ENCODE measurements around the gene RAPGEF1. TPM values are rescaled to one million over a fixed set of nuclear protein-coding genes. Genes with fewer than 3 reads are reported as not detected.

The RAPGEF1 gene
- total RNA-seq, 2 donors from 2014 or later, result 61.2 to 75.0 TPM

DNA sequence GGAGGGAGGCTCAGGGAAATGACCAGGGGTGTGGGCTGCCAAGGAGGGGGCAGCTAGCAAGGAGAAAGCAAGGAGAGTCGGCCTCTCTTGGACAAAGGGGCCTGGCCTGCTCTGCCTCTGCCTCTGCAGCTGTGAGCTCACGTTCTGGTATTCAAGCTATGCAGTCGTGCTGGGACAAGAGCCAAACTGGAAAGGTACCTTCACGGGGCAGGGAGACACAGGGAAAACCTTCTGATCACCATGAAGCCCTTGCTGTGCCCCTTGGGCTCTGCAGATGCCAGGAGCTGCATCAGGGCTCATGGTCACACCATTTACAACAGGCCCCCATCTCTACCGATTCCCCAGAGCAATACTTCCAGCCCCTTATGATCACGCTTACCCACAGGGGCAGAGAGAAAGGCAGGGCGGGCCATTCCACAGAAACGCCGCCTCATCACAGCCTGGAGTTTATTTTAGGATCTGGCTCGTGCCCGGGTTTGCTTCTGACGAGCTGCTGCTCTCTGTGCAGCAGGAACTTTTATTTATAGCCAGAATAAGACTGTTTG, 131.3 kb downstream of the RAPGEF1 start:
- ATAC-seq (peak; percentile 12), DNase-seq (peak; percentile 36 to 43)
- intact Hi-C loops (cut with DNase I, micrococcal nuclease), result no loop called here

DNA sequence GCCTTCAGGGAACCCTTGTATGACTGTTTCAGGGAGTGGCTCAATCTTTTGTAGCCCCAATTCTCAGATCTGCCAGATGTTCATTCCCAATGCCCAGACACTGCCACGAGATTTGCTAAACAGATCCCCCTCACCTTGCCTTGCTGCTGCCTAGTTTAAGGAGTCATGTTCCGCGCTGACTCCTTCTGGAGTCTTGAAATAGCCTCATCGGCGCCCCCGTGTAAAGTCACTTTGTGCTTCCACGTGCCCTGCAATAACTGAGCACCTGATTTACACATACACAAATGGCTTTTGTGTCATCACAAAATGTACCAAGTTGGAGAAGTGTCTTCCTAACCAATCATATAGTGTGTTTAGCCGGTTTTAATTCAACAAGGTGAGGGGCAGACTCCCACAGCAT, 132.3 kb downstream of the RAPGEF1 start:
- DNase-seq, result no peak
- ATAC-seq, result no peak
- intact Hi-C loops (cut with DNase I, micrococcal nuclease), result no loop called here

DNA sequence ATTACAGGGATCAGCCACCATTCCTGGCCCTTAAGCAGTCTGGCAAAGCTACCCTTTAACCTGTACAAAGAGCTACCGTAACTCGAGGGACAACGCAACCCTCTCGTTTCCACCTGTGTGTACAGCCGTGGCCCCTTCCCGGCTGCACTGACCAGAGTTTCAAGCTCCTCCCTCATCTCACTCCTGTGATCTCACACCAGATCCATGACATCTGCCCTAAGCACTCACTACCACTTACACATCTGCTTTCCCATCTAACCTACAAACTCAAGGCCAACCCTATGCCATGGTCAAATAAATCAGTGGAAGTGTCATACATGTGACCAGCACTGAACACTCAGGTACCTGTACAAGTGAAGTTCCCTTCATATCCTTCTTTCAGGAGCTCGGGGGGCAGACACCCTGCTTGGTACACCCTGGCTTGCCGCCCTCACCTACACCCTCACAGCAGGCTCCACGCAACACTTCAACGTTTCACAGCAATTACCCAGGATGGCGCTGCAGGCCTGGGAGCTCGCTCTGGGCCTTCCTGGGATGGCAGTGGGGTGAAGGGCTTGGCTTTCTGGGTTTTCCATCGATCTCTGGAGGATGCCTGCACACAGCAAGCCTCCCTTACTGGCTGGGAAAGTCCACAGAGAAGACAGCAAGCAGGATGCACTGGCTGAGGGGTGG, 132.8 kb downstream of the RAPGEF1 start:
- ATAC-seq (peak; percentile 42), DNase-seq (no peak)
- intact Hi-C loops (cut with DNase I, micrococcal nuclease), result no loop called here

DNA sequence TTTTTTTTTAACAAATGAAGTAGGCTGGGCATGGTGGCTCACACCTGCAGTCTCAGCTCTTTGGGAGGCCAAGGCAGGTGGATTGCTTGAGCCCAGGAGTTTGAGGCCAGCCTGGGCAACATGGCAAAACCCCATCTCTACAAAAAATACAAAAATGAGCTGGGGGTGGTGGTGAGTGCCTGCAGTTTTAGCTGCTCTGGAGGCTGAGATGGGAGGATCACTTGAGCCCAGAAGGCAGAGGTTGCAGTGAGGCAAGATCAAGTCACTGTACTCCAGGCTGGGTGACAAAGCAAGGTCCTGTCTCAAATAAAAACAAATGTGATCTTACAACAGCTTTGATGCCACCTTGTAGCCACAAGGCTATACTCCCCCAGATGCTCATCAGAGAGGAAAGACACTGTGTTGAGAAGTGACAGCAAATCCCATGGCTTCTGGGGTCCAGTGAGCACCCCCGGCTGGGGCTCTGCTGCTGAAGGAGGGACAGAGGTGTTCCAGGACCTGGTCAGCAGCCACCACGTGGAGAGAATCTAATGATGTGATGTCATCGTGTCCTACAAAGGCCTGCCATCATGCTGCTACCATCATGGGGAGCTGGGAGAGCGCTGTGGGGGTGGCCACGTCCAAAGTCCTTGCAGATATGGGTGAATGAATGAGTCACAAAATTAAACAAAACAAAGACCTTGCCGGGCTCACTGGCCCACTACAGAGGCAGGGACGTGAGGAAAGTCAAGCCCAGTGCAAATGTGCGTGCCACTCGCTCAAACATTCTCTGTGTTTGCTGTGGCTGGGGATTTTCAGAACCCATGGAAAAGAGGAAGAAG, 133.9 kb downstream of the RAPGEF1 start:
- ATAC-seq, result peak; percentile 37
- no peak for DNase-seq

DNA sequence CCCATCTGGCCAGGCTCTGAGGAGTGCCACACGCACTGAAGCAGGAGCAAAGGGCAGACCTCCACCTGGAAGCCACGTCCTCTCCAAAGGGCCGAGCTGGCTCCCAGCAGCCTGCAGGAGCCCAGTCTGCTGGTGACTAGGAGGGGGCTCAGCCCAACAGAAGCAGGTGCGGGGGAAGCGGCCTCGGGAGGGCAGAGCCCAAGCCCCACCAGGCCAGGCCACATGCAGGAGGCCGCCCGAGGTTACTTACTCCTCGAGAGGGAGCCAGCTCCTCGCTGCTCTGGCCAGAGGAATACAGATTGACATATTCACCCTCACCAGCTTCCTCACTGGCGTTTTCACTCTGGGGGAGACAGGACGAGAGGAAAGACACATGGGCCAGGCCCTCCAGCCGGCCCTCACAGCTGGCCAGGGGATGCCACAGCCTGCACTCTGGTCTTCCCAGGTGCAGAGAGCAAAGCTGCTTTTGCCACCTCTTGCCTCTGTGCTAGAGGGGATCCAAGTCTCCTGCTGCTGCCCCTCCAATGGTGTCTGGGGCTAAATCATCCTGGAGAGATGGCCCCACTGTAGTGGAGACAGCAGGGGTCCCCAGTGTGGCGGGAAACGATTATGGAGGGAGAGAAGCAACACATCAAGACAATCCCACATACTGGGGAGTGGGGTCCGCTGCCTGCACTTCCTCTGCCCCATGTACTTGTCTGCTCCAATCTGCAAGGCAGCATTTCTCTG, 136.0 kb downstream of the RAPGEF1 start:
- intact Hi-C loops (cut with DNase I, micrococcal nuclease), result no loop called here
- ATAC-seq (no peak), DNase-seq (no peak)

More for the DNA sequence above, 133.9 kb downstream of the RAPGEF1 start:
- intact Hi-C loops (cut with DNase I, micrococcal nuclease), result no loop called here

DNA sequence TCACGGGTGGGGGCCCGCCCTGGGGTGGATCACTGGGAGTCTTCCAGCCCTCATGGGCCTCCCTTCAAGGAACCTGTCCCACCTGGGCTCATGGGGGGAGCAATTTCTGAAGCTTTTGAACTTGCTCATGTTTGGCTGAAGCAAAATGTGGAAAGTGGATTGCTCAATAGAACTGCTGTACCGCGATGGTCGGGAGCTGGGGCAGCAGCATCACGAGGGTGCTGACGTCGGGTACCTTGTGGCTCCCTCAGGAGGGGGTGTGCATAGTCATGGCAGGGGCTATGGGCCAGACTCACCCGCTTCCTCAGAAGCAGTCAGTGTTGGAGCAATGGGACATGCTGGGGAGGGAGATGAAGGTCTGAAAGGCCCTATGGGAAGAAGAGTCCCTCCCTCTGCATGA, 136.7 kb downstream of the RAPGEF1 start:
- ATAC-seq (no peak), DNase-seq (no peak)
- intact Hi-C loops (cut with DNase I, micrococcal nuclease), result no loop called here

DNA sequence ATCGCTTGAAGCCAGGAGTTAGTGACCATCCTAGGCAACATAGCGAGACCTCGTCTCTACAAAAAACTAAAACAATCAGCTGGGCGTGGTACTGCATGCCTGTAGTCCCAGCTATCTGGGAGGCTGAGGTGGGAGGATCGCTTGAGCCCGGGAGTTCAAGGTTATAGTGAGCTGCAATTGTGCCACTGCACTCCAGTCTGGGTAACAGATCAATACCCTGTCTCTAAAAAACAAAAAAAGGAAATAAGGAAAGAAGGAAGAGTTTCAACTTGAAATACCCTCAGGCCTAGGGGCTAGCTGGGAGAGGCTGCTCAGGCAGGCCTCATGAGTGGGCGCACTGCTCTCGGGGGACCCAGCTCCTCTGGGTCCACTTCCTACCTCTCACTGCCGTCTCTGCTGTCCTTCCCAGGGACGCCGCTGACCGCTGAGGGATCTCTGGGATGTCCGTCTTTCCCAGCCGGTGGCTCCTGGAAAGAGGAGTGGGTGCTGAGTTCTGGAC, 138.1 kb downstream of the RAPGEF1 start:
- intact Hi-C loops (cut with DNase I, micrococcal nuclease), result no loop called here
- no peak for ATAC-seq
- DNase-seq, result no peak

DNA sequence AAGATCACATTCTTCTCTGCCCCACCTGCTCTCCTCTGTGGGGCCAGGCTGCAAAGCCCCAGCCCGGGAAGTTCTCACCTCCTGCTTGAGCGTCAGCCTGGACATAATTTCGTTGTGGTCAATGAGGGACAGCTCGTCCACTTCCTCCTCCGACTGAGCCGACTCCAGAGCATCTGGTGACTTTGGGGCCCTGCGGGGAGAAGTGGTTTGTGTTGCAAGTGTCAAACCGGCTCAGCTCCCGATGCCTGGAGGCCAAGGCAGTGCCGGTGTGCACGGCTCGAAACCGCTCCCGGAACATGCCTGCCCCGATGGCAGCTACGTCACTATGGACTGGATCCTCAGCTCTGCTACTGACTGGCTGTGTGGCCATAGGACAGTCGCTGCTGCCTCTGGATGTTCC, 141.8 kb downstream of the RAPGEF1 start:
- ATAC-seq (peak; percentile 11), DNase-seq (peak; percentile 32 to 50)
- intact Hi-C loops (cut with DNase I, micrococcal nuclease), result no loop called here

DNA sequence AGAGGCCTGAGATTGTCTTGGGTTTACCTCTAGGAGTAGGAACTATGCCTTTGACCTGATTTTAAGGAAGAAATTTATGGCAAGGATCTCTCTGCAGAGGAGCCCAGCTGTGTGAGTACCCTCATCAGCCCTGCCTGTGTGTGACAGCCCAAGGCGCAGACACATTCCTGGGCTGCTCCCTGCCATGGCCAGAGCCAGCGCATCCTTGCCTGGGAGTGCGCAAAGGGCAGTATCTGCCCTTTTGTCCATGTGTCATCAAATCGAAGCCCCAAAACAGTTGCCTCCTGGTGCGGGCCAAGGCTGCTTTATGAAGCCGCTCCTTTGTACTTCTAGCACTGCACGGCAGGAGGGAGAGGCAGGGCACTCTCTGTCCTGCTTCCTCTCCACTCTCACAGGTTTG, 142.6 kb downstream of the RAPGEF1 start:
- DNase-seq, result no peak
- no peak for ATAC-seq
- intact Hi-C loops (cut with DNase I, micrococcal nuclease), result no loop called here

DNA sequence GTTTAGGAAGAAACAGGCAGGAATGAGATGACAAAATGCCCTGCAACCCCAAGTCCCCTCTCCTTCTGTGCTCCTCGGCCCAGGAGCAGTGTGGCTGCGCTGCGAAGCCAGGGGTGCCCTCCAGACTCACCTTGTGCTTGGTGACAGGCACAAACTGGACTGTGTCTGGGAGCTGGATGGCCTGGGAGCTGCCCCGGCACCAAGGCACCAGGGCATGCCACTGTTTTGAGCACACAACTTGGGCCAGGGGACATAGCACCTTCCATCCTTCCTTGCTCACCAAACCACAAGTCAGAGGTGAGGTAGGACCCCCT, 143.5 kb downstream of the RAPGEF1 start:
- ATAC-seq (no peak), DNase-seq (no peak)
- intact Hi-C loops (cut with DNase I, micrococcal nuclease), result no loop called here

DNA sequence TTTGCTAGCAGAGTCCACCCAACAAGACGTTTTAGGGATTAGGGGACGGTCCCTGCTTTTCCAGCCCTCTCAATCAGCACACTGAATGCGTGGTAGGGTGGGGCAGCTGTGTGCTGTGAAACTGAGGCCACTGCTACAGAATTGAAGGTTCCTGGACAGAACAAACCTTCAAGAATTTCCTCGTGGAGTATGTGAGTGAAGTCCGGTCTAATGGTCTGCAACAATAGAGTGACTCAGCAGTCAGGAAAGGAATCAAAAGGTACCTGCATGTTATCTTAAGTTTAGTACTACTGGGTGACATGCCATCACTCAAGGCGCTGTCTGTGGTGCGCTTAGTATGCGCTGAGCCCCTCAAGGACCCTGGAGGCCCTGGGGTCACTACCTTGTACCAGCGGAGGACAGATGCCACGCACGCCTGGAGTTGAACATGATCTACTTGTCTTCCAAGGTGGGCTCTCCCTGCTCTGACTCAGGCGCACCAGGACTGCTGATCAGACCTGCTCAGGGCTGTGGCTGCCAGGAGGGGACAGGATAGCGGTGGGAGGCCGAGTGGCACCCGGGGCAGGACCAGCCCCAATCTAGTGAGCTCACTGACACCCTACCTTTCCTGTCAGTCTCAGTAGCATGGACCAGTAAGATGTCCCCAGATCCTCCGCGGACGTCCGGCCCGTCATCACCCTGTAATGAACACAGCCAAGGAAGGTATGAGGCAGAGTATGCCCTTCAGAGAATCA, 144.0 kb downstream of the RAPGEF1 start:
- DNase-seq (no peak), ATAC-seq (no peak)
- intact Hi-C loops (cut with DNase I, micrococcal nuclease), result no loop called here

DNA sequence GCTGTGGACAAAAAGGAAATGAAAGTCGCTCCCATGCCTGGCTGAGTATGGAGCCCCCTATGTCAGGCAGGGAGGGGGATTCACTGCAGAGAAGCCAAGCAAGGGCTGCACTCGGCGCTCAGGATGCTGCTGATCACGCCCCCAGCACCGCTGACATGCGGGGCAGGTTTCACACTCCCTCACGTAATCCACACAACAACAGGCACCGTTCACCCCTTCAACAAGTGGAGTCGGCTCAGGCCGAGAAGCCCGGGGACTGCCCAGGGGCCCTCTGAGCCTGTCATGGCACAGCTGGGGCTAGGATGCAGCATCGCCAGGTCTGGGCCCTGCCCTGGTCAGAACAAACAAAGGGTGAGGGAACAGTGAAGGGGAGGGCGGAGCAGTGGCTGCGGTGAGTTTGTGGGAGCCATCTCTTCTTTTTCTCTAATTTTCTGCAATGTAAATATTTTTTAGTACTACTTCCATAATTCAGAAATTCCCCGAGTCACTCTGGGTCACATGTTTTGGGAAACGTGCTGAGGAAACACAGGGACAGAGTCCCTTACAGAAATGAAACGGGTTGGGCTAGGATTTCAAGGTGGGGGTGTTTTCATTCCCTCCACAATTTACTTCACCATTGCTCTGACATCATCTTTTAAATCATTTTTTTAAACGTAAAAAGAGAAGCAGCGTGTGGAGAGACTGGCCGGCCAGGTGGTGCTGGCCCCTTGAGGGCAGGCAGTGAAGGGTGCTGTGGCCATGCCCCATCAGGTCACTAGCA, 144.8 kb downstream of the RAPGEF1 start:
- intact Hi-C loops (cut with DNase I, micrococcal nuclease), result loop anchor here (5.0 kb wide), 1 partner anchor 147 kb away; the partner anchor contains the start of gene RAPGEF1 (in 2 of the 2)
- DNase-seq, result no peak
- ATAC-seq, result no peak

DNA sequence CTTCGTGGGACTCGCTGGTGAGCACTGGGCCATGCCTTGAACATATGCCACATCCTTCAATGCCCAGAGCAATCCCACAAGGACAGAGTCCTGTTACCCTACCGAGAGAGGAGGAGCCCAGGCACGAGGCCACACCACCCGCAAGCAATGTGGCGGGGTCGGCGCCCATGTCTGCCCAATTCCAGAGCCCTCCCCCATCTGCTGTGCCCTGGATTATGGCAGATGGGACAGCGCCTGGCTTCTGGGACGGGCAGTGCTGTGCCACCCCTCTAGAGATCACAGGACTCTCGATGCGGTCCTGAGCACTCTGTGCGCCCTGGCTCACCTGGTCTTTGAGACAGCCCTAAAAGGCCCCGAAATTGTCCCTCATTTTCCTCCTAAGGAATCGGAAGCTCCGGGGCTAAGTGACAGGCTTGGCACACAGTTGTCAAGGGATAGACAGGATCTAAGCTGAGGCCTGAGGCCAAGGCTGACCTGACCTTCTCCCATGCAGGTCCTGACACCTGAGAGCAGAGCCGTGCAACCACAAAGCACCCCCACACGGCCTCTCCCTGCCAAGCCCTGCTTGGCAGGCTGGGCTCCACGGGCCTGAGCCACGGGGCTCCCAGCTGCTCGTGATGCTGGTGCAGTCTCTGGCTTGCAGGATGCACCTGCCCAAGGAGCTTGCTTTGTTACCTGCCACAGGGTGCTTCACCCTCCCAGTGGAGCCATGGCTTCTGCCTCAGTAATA, 145.8 kb downstream of the RAPGEF1 start:
- intact Hi-C loops (cut with DNase I, micrococcal nuclease), result loop anchor here (5.0 kb wide), 1 partner anchor 148 kb away; the partner anchor contains the start of gene RAPGEF1 (in 2 of the 2)
- no peak for DNase-seq

DNA sequence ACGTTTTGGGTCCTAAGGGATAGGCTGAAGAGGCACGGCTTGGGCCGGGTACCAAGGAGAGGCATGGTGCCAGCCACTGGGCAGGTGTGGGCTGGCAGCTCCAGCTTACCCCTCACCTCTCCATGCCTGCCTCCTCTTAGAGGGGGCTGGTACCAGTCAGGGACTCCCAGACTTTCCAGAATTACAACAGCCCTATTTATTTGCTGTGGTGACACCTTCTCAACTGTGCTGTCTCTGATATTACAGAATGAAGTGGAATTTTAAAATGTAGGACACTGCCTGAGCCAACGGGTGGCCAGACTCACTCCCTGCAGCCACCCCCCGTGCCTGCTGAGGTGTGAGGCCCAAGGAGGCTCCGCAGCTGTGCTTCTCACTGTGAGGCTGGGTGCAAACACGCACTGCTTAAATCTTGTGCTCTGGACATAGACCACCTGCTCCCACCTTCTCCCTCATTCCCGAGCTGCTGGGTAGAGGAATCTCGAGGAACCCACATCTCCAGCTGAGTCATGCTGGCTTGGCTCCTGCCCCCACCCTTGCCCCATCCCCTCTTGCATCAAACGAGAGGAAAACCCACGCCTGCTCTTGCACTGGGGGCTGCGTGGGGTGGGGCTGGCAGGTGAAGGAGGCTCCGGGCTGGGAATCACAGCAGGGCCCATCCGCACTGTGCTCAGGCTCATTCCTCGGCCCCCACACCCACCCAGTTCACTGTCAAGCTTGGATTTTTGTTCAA, 146.6 kb downstream of the RAPGEF1 start:
- ATAC-seq (no peak), DNase-seq (no peak)
- intact Hi-C loops (cut with DNase I, micrococcal nuclease), result loop anchor here (5.0 kb wide), 1 partner anchor 149 kb away; the partner anchor contains the start of gene RAPGEF1 (in 2 of the 2)

More for the DNA sequence above, 145.8 kb downstream of the RAPGEF1 start:
- ATAC-seq, result no peak

DNA sequence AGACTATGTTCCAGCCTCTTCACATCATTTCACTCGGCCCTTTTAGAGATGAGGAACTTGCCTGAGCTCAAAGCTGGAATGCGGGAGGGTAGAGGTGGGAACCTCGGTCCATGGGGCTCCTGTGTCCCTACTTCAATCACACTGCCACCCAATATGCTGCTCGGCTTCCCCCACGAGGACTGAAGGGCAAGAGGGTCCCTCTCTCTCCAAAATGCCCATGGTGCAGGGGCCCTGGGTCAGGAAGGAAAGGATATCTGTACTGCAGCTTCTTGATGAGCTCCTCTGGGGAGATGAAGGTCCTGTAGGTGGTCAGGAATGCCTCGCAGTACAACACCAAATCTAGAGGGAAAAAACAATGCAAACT, 148.0 kb downstream of the RAPGEF1 start:
- DNase-seq (no peak), ATAC-seq (no peak)
- intact Hi-C loops (cut with DNase I, micrococcal nuclease), result loop anchor here (5.0 kb wide), 1 partner anchor 150 kb away; the partner anchor contains the start of gene RAPGEF1 (in 2 of the 2)
